Kidney tubule cell (primary cell): ENCODE results near the gene ITGB6.

Source experiments
- DNase-seq: peaks from one replicate; pipeline ENCODE4 v3.0.0-alpha.2; 2018; ENCODE audit warnings: low spot score

Gene ITGB6

GRCh38 chr2:160087854-160088745 lies 112.0 kb downstream of the ITGB6 start:
- DNase-seq = peak; percentile 26

GRCh38 chr2:160085662-160086061 lies 114.4 kb downstream of the ITGB6 start:
- no peak for DNase-seq

GRCh38 chr2:160077912-160078810 lies 121.9 kb downstream of the ITGB6 start:
- no peak for DNase-seq

GRCh38 chr2:160076914-160077313 lies 123.2 kb downstream of the ITGB6 start:
- DNase-seq = no peak

GRCh38 chr2:160076241-160076640 lies 123.8 kb downstream of the ITGB6 start:
- peak; percentile 24 for DNase-seq

GRCh38 chr2:160075171-160075570 lies 124.9 kb downstream of the ITGB6 start:
- no peak for DNase-seq

GRCh38 chr2:160073284-160073888 lies 126.7 kb downstream of the ITGB6 start:
- DNase-seq = no peak

GRCh38 chr2:160068906-160069305 lies 131.2 kb downstream of the ITGB6 start:
- DNase-seq = no peak

GRCh38 chr2:160064916-160065315 lies 135.2 kb downstream of the ITGB6 start:
- peak; percentile 29 for DNase-seq

- DNase-seq = no peak
These were observed 136.0 kb downstream of the ITGB6 start for GRCh38 chr2:160063879-160064612.

GRCh38 chr2:160063271-160063670 lies 136.8 kb downstream of the ITGB6 start:
- DNase-seq = peak; percentile 14

GRCh38 chr2:160062292-160063005 lies 137.6 kb downstream of the ITGB6 start, which contains the start of gene PLA2R1:
TSS of gene PLA2R1 (minus strand) at chr2:160062615. CDS start at chr2:160062403, 212 bp downstream.
- peak; percentile 59 for DNase-seq

- no peak for DNase-seq
These were observed 138.2 kb downstream of the ITGB6 start for GRCh38 chr2:160061944-160062291.

- DNase-seq = no peak
These were observed 138.5 kb downstream of the ITGB6 start for GRCh38 chr2:160061533-160061932.

- no peak for DNase-seq
These were observed 139.8 kb downstream of the ITGB6 start for GRCh38 chr2:160060297-160060696.

GRCh38 chr2:160057356-160057755 lies 142.7 kb downstream of the ITGB6 start:
- DNase-seq = no peak

- DNase-seq = no peak
These were observed 144.4 kb downstream of the ITGB6 start for GRCh38 chr2:160055726-160056108.

- DNase-seq = no peak
These were observed 144.9 kb downstream of the ITGB6 start for GRCh38 chr2:160054984-160055725.

- no peak for DNase-seq
These were observed 146.1 kb downstream of the ITGB6 start for GRCh38 chr2:160053946-160054345.

- no peak for DNase-seq
These were observed 147.5 kb downstream of the ITGB6 start for GRCh38 chr2:160052531-160052930.
